ENCODE data around the gene DOCK4.
"Not testable (repeated sequence)": the region's sequence is repeated elsewhere in the genome, so short reads cannot be mapped to it uniquely, and the experiment has no call there.

Gene DOCK4, protein sequence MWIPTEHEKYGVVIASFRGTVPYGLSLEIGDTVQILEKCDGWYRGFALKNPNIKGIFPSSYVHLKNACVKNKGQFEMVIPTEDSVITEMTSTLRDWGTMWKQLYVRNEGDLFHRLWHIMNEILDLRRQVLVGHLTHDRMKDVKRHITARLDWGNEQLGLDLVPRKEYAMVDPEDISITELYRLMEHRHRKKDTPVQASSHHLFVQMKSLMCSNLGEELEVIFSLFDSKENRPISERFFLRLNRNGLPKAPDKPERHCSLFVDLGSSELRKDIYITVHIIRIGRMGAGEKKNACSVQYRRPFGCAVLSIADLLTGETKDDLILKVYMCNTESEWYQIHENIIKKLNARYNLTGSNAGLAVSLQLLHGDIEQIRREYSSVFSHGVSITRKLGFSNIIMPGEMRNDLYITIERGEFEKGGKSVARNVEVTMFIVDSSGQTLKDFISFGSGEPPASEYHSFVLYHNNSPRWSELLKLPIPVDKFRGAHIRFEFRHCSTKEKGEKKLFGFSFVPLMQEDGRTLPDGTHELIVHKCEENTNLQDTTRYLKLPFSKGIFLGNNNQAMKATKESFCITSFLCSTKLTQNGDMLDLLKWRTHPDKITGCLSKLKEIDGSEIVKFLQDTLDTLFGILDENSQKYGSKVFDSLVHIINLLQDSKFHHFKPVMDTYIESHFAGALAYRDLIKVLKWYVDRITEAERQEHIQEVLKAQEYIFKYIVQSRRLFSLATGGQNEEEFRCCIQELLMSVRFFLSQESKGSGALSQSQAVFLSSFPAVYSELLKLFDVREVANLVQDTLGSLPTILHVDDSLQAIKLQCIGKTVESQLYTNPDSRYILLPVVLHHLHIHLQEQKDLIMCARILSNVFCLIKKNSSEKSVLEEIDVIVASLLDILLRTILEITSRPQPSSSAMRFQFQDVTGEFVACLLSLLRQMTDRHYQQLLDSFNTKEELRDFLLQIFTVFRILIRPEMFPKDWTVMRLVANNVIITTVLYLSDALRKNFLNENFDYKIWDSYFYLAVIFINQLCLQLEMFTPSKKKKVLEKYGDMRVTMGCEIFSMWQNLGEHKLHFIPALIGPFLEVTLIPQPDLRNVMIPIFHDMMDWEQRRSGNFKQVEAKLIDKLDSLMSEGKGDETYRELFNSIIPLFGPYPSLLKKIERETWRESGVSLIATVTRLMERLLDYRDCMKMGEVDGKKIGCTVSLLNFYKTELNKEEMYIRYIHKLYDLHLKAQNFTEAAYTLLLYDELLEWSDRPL (N-terminal part only)

DNA sequence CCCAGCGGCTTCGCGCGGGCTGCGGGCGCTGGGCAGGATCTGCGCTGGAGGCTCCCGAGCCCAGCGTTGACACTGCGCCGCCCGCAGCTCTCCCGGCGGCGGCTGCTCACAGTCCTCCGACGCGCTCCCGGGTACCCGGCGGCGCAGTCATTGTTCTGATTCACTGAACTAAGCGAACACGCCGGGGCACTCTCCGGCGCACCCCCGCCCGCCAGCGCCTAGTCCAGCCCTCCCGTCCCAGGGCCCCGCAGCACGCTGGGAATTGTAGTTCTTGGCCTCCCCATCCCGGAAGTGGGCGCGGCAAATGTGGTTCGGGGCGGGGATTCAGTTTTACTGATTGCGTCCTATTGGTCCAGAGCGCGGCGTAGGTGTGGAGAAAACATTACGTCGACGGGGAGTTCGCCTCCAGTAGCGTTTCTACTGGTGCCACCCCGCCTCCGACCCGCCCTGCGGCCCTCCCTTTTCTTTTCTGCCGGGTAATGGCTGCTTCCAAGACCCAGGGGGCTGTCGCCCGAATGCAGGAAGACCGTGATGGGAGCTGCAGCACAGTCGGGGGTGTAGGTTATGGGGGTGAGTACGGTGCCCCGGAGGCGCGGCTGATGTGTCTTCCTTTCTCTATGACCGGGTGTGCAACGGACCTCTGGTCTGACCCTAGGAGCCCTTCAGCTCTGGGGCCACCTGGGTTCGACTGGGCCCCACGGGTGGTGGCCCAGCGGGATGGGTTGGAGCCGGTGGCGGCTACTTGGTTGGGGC is at the start of gene DOCK4, which contains the start of gene ZNF277:
Gene DOCK4, minus strand, starts transcription at position 162 of the 753 bp plus-strand sequence. CDS start 261 bp downstream, outside the sequence.
Gene ZNF277, plus strand, starts transcription at position 458 of the 753 bp plus-strand sequence. Its CDS starts 22 bp downstream, at position 480.
- peak; percentile 97 for DNase-seq (ENCODE audit: low spot score)

DNA sequence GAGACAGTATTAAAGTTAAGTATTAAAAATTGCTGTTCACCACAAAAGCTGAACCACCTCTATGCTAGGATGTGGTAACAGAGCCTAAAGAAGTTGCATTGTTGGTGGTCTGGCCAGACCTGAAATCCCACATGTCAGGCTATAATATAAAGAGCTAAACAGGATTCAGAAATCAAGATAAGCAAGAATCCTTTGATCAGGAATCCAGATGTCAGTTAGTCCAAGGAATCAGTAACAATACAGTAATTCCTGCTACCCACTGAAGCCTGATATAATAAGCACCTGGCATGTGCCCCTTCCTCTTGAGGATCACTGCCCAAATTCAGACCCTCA is 49.2 kb upstream of the DOCK4 start:
- DNase-seq (ENCODE audit: low spot score) = no peak

DNA sequence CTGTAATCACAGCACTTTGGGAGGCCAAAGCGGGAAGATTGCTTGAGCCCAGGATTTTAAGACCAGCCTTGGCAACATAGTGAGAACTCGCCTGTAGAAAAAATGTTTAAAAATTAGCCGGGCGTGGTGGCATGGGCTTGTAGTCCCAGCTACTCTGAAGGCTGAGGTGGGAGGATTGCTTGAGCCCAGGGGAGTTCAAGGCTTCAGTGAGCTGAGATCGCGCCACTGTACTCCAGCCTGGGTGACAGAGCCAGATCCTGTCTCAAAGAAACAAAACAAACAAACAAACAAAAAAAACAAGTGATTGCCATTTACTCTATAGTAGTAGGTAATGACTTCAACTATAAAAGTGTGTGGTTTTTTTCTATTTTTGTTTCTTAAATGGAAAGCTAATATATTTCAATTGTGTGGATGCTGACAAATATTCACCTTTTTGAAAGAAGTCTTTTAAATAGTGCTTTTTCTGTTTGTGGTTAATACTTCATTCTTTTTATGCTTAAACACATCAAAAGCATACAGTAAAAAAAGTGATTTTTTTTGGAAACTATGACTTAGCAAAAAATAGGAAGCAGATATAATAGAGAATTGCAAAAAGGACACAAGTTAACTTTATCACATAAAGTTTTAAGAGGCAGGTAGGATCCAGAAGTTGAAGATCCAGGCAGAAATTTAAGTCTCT is 48.6 kb upstream of the DOCK4 start:
- DNase-seq (ENCODE audit: low spot score) = no peak

DNA sequence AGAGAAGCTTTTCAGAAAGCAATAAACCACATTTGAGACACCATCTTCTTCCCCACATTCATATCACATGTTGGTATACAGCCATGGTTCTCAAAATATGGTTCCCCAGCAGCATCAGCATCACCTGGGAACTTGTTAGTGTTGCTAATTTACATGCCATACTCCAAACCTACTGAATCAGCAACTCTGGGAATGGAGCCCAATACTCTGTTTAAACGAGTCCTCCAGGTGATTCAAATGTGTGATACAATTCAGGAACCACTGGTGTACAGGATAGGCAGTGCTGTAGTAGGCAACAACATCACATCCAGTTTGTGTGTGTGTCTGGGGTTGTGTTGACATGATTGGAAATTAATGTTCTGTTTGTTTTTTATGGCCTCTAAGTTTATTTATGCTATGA is 48.0 kb upstream of the DOCK4 start:
- DNase-seq (ENCODE audit: low spot score) = no peak

DNA sequence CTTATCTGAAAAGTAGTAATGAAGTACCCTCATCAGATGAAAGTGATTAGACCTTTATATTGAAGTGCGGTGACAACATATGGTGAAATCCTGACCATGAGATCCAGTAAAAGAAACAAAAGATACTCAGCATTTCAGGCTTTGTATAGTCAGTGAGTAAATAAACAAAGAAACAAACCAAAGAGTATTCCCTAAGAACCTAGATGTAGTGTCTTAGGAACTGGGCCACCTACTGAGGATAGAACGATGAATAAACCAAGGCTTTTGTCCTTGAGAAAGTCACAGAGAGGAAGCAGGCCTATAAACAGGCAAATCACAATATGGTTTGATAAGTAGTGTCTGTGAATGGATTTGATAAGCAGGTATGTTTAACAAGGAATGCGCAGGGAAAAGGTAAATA is 46.5 kb upstream of the DOCK4 start:
- no peak for DNase-seq (ENCODE audit: low spot score)

DNA sequence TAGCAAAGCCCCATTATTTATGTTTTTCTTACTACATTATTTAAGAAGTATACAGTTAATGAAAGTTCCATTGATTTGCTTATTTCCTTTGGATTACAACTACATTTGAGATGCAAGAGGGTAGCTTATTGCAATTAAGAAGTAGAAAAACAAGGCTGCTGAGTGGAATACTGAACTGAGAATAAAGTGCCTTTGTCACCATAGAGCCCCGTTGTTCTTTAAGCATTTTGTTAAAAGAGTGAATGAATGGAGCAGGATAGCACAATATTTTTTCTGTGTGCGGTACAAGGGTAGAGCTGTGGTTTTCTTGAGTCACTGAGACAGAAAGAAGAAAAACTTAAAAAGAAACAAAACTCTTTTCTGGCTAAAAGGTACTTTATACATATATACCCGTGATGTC is 45.9 kb upstream of the DOCK4 start:
- no peak for DNase-seq (ENCODE audit: low spot score)

DNA sequence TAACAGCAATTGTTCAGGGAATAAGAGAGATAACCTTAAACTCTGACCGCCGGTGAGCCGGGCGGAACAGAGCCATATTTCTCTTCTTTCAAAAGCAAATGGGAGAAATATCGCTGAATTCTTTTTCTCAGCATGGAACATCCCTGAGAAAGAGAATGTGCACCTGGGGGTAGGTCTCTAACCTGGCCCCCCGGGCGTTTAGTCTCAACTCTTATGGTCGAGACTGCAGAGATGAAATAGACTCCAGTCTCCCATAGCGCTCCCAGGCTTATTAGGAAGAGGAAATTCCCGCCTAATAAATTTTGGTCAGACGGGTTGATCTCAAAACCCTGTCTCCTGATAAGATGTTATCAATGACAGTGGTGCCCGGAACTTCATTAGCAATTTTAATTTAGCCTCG is 43.8 kb upstream of the DOCK4 start:
- not testable (repeated sequence) for DNase-seq (ENCODE audit: low spot score)

DNA sequence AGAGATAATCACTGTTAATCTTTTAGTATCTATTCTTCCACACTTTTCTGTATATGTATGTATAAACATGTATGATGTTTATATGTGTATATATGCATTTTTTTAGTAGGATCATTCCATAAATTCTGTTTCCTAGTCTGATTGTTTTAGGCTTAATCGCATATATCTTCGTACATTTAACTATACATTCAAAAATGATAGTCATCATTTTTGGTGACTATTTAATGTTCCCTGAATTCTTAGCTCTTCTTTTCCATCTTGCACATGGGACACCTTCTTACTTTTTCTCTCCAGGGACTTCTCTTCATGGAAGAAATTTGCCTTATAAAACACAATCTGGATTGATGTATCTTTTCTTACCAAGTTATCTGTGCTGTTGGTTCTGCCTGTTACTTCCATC is 42.4 kb upstream of the DOCK4 start:
- no peak for DNase-seq (ENCODE audit: low spot score)

DNA sequence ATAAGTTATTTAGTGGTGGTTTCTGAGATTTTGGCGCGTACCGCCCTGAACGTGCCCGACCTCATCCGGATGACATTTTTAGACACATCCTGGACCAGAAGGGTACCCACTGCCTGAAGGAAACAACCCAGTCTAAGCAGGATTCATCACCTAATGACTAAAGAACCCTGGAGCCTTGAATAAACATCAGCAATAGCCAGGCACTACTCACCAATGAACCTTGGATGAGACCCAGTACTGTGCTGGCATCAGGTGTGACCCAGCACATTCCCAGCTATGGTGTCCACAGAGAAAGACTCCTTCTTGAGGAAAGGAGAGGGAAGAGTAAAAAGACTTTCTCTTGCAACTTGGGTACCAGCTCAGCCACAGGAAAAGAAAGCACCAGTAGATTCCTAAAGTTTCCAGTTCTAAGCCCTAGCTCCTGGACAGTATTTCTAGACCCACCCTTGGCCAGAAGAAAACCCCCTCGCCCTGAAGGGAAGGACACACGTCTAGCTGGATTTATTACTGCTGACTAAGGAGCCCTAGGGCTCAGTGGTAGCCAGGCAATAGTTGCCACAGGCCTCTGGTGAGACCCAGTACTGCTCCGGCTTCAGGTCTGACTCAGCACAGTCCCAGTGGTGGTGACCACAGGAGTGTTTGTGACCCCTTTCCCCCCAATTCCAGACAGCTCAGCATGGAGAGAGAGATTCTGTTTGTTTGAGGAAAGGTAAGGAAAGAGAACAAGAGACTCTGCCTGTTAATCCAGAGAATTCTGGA is 32.8 kb upstream of the DOCK4 start:
- no peak for DNase-seq (ENCODE audit: low spot score)

DNA sequence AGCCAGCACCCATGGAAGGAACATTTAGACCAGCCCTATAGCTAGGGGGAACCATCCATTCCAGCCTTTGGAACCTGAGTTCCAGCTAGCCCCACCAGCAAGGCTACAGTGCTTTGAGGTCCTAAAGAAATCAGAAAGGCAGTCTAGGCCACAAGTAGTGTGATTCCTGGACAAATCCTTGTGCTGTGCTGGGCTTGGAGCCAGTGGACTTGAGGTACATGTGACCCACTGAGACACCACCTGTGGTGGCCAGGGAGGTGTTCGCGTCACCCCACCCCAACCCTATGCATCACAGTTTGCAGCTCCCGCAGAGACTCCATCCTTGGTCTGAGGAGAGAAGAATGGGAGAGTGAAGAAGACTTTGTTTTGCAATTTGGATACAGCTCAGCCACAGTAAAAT is 32.1 kb upstream of the DOCK4 start:
- DNase-seq (ENCODE audit: low spot score) = no peak

DNA sequence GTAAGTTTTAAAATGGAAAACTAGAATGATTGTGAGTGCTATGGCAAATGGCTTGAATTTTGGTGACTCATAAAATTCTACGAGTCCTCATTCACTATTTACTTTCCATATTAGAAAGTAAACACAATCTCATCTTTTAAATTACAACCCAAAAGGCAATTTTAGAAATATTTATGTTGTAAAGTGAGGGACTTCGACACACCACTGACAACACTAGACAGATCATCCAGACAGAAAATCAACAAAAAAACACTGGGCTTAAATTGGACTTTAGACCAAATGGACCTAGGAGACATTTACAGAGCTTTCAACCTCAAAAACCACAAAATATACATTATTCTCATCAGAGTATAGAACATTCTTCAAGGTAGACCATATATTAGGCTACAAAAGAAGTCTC is 30.4 kb upstream of the DOCK4 start:
- no peak for DNase-seq (ENCODE audit: low spot score)

DNA sequence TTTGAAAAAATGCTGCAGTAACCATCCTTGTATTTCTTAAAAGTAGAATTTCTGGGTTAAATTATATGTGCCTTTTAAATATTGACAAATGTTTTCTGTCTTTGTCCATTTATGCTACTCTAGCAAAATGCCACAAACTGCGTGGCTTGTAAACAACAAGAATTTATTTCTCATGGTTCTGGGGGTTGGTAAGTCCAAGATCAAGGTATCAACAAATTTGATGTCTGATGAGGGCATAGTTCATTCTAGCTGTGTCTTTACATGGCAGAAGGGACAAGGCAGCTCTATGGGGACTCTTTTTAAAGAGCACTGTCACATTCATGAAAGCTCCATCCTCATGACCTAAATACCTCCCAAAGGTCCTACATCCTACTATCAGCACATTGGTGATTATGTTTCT is 27.9 kb upstream of the DOCK4 start:
- DNase-seq (ENCODE audit: low spot score) = no peak

DNA sequence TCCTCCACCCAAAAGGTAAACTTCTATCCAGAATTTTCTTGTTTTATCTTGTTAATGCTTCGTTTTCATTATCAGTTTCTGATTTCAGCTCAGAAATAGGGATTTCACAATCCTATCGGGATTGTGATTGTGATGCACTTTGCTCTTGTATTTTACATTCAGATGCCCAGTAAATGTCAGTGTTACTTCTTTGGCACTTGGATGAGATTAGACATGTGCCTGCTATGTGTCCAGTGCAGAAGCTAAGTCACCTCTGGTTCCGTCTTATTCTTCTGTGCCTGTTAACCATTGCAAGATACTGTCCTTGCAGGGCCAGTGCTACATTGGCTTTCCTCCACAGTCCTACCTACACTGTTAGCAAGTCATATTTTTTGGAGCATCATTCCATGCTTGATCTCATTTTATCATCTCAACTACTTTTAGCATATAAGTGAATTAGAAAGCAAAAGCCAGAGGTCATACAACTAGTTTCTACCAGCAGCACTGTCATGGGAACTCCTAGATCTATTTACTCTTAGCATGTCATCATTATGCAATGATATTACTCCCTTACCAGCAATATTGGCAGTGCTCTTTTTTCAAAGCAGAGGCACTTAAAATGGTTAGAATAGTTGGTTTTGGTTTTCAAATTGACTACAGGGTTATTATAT is 27.0 kb upstream of the DOCK4 start:
- no peak for DNase-seq (ENCODE audit: low spot score)

DNA sequence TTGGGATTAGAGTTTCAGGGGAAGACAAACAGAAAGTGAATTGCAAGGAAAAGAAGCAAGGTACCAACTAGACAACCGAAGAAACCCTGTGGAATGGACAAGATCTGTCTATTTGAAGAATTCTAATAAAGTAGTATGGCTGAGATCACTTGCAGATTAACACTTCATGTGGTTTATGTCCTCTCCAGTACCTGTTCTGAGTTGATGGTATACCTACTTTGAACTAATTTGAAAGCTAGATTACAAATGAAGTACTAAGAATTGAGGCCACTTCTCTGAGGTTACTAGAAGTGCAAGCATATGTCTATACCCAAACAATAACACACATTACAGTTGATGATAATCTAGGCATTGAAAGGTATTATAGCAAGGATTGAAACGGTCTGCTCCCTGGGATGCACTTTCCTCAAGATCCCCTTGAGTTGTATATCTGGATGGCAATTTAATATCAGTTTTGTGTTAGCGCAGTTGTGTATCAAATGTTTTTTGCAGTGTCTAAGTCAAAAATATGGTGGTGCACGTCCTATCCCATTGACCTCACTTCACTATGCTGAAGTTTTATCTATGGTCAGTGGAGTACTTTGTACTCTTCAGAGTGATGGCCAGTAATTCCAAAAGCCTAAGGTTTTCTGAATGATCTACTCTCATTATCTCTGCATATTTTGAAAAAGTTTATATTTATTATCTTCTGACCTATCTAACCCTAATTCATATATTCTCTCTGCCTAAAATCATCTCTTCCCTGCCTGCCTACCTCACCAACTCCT is 26.2 kb upstream of the DOCK4 start:
- no peak for DNase-seq (ENCODE audit: low spot score)

DNA sequence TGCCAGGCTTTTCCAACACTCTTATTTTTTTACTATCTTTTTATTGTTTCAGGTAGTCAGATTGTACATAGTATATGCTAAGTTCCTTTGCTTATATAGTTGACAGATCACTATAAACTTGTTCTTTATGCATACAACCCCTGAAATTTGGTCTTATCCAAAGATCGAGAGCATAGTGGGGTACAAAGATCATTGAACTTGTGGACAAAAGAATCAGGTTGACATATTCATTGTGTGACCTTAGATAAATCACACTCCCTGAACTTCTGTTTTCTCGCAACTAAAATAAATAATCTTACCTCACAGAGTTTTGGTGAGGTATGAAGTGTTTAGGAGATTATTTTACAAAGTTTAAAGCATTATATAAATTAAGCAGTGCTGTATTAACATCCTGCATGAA is 22.4 kb upstream of the DOCK4 start:
- DNase-seq (ENCODE audit: low spot score) = no peak

DNA sequence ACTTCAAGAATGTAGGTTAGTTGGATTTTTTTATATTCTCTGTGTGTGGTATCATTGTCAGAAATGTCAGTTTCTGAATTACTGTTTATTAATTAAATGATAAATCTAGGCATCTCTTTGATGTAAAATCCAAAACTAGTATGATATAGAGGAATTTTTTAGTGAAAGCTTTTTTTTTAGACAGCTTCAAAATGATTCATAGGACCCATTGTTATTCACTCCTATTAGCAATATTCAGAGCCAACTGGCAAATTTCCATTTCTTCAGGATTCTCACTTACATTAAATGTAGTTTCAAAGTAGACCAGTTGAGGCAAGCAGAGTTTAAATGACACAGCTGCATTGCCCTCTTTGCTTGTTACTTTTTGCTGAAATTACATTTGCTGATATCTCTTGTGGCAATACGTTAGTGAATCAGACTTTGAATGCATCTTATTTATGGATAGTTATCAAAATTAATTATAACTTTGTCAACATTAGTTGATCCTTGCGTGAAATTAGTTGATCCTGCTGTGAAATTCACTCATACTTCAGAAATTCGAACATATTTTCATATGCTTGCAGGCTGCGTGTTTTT is 20.6 kb upstream of the DOCK4 start:
- DNase-seq (ENCODE audit: low spot score) = no peak

DNA sequence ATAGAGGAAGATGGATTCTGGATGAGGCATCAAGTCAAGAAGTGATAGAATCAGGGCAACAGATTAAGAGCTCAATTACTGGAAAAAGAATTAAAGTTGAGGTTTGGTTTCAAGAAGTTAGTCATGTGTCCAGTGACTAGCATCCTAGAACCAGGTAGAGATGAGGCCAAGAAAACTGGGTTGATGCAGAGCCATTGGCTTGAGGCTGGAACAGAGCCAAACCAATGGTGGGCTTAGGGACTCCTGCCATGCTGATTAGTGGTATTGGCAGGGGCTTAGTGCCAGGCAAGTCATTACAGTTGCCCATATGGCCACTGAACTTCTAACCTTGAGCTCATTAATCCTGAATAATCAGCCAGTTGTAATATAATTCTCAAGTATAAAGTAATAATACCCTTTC is 18.8 kb upstream of the DOCK4 start:
- DNase-seq (ENCODE audit: low spot score) = no peak

DNA sequence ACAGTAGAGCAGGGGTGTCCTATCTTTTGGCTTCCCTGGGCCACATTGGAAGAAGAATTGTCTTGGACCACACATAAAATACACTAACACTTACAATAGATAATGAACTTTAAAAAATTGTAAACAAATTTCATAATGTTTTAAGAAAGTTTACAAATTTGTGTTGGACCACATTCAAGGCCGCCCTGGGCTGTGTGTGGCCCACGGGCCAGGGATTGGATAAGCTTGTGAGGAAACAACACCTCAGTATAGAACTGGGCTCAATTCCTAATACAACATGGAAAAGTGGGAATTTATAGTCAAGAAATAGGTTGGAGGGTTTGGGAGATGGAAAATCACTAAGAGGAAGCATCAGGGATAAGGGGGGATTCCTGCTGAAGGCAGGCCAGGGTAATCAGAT is 18.0 kb upstream of the DOCK4 start:
- DNase-seq (ENCODE audit: low spot score) = no peak

DNA sequence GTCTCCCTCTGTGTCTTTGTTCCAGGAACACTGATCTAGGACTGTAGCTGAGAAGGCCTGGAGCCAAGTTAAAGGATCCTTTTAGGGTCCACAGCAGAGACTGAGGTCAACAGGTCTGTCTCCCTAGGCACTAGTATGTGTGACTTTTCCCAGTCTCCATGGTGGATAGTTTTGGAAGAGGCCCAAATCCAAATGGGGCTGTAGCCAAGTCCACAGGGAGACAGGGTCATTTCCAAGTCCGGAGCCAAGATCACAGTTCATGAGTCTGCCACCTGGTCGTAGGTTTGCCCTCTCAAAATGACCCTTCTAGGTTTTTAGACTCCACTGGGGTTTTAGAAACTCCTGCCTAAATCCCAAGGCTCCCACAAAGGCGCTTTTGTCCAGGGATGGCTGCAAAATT is 17.1 kb upstream of the DOCK4 start:
- DNase-seq (ENCODE audit: low spot score) = no peak
